Measurements from ENCODE around the gene NCR1.
"Not testable (repeated sequence)": the region's sequence is repeated elsewhere in the genome, so short reads cannot be mapped to it uniquely, and the experiment has no call there.

DNA sequence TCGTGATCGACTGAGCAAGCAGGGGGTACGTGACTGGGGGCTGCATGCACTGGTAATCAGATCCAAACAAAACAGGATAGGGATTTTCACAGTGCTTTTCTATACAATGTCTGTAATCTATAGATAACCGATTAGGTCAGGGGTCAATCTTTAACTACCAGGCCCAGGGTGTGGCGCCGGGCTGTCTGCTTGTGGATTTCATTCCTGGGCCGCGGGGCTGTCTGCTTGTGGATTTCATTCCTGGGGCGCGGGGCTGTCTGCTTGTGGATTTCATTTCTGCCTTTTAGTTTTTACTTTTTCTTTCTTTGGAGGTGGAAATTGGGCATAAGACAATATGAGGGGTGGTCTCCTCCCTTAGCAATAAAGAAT lies 47.4 kb downstream of the NCR1 start:
- TF ChIP-seq, protein P1, sequence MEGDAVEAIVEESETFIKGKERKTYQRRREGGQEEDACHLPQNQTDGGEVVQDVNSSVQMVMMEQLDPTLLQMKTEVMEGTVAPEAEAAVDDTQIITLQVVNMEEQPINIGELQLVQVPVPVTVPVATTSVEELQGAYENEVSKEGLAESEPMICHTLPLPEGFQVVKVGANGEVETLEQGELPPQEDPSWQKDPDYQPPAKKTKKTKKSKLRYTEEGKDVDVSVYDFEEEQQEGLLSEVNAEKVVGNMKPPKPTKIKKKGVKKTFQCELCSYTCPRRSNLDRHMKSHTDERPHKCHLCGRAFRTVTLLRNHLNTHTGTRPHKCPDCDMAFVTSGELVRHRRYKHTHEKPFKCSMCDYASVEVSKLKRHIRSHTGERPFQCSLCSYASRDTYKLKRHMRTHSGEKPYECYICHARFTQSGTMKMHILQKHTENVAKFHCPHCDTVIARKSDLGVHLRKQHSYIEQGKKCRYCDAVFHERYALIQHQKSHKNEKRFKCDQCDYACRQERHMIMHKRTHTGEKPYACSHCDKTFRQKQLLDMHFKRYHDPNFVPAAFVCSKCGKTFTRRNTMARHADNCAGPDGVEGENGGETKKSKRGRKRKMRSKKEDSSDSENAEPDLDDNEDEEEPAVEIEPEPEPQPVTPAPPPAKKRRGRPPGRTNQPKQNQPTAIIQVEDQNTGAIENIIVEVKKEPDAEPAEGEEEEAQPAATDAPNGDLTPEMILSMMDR (conservative IDR thresholded peaks at IDR 0.05), result not testable (repeated sequence)
- not testable (repeated sequence) for TF ChIP-seq EZH2 (IDR thresholded peaks at IDR 0.05; ENCODE audit: low read depth)

All from PC-9 (cell line).